ENCODE measurements around the gene CCDC51.
"Not testable (repeated sequence)": the region's sequence is repeated elsewhere in the genome, so short reads cannot be mapped to it uniquely, and the experiment has no call there.

Gene CCDC51

DNA sequence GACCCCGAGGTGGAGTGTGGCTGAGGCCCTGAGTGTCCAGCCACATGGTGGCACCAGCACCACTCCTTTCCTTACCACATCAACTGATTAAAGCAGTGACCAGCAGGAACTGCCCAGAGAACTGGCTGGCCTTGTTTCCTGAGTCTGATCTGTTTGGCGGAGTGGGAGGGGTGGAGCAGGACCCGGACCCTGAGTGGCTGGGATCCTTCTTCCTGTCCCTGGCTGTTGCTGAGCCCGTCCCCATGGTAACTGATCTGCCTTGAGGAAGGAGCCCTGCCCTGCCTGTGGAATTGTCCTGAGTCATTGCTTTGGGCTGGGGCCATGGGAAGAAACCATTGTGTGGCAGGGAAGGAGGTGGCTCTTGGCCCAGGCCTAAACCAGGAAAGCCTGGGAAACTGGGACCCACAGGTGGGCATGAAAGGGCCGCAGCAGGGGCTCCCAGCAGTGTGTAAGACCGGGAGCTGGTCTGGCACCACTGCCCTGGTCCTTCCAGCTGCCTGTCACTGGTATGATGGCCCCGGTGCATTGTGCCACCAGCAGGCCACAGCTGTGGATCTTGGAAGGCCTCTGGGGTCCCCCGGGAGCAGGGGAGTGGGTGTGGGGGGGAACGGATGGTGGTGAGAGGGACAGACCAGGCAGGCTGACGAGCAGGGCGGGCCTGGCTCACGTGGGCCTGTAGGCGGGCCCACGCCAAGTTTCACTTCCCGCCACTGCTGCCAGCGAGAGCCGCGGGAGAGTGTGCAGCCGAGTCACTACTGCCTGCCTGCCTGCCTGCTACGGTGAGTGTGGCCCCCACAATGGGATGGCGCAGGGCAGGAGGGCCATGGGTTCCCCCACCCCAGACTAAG lies 25.8 kb upstream of the CCDC51 start:
- DNase-seq: peak; percentile 78

DNA sequence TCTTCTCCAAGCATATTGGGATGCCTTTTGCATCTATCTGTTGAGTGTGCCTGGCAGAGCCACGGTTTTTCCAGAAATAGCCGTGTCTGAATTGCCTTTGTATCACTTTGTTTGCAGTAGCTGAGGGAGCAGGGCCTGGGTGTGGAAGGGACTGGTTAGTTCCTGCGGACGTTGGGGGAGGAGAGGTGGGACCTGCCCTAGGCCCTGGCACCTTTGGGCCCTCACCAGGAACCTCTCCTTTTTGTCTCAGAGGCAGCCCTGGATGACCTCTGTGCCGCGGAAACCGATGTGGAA lies 25.3 kb upstream of the CCDC51 start:
- DNase-seq: no peak

DNA sequence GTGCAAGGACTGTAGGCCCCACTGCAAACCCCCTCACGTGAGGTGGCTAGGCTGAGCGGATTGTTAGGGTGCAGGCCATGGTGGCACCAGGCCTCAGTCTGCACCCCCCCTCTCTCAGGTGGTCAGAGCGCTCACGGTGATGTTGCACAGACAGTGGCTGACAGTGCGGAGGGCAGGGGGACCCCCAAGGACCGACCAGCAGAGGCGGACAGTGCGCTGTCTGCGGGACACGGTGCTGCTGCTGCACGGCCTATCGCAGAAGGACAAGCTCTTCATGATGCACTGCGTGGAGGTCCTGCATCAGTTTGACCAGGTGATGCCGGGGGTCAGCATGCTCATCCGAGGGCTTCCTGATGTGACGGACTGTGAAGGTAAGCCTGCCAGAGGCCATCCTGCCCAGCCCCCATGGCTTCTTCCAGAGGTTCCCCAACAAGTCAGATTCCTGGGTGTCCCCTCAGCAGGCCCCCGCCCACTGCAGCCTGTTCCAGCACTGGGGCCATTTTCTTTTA lies 24.8 kb upstream of the CCDC51 start:
- DNase-seq: no peak

DNA sequence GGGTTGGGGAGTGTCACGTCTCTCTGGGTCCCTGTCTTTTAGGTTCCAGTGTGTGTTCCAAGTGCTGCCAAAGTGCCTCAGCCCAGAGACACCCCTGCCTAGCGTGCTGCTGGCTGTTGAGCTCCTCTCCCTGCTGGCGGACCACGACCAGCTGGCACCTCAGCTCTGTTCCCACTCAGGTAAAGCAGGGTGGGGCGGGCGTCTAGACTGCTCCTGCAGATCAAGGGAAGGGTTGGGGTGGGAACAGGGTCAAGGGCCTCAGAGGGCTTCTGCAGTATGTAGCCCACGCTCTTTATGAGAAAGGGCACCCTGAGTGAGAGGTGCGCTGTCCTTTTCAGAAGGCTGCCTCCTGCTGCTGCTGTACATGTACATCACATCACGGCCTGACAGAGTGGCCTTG lies 23.8 kb upstream of the CCDC51 start:
- no peak for DNase-seq

DNA sequence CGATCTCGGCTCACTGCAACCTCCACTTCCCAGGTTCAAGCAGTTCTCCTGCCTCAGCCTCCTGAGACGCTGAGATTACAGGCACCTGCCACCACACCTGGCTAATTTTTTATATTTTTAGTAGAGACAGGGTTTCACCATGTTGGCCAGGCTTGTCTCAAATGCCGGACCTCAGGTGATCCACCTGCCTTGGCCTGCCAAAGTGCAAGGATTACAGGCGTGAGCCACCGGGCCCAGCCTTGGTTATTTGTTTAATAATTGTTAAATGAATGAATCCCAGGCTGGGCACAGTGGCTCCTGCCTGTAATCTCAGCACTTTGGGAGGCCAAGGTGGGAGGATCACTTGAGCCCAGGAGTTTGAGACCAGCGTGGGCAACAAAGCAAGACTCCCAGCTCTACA lies 21.8 kb upstream of the CCDC51 start:
- DNase-seq: not testable (repeated sequence)

DNA sequence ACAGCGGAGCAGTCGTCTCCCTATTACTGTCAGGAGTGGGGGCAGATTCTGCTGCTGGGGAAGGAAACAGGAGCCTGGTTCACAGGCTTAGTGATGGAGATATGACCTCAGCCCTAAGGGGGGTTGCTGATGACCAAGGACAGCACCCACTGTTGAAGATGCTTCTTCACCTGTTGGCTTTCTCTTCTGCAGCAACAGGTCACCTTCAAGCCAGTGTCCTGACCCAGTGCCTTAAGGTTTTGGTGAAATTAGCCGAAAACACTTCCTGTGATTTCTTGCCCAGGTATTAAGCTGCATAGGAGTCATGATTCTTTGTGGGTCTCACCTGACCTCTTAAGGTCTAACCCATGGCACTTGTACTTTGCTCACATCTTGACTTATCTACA lies 20.6 kb upstream of the CCDC51 start:
- no peak for DNase-seq

DNA sequence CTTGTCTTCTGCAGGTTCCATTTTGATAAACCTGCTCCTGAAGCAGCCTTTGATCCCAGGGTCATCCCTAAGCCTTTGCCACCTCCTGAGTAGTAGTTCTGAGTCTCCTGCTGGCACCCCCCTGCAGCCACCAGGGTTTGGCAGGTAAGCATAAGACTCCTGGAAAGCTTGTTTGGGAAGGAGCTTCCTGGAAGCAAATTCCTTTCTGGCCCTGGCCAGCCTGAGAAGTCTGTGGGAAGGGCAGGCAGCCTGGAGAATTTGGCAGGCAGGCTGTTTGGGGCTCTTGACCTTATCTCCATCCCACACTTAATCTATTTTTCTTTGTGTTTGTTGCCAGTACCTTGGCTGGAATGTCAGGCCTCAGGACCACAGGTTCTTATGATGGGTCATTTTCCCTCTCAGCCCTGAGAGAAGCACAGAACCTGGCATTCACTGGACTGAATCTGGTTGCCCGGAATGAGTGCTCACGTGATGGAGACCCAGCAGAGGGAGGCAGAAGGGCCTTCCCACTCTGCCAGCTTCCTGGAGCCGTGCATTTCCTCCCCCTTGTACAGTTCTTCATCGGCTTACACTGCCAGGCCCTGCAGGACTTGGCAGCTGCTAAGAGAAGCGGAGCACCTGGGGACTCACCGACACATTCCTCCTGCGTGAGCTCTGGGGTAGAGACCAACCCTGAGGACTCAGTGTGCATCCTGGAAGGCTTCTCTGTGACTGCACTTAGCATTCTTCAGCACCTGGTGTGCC lies 20.0 kb upstream of the CCDC51 start:
- no peak for DNase-seq

DNA sequence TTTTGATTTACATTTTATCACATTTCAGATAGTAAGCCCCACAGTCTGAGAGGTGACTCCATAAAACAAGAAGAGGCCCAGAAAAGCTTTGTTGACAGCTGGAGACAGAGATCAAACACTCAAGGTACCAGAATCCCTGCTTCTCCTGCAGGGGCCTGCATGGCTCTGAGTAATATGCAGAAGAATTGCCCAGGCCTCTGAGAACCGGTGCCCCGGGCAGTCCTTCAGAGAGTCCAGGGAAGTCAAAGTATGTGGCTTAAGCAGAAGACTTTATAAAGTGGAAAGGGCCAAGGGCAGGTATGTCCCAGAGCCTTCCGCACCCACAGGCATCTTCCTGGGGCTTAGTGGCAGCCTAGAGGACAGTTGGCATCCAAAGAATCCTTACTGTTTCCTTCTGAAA lies 19.4 kb upstream of the CCDC51 start:
- DNase-seq: no peak

DNA sequence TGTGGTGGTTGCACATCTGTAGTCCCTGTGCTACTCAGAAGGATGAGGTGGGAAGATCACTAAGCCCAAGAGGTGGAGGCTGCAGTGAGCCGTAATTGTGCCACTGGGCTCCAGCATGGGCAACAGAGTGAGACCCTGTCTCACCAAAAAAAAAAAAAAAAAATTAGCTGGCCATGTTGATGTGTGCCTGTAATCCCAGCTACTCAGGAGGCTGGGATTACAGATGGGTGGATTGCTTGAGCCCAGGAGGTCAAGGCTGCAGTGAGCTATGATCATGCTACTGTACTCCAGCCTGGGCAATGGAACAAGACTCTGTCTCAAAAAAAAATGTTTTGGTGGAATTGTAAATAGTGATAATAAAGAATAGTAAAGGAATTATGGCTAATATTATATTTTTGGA lies 16.5 kb upstream of the CCDC51 start:
- DNase-seq: no peak

DNA sequence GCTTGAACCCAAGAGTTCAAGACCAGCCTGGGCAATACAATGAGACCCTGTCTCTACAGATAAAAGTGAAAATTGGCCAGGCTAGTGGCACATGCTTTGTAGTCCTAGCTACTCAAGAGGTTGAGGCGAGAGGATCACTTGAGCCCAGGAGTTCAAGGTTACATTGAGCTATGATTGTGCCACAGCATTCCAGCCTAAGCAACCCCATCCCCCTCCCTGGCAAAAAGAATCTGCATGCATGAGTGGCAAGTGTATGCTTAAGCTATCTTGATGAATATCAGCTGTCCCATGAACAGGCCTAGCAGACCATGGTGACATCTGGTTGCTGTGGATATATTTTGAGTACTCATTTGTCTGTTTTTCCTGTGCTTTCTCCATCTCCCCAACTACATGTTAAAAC lies 11.4 kb upstream of the CCDC51 start:
- no peak for DNase-seq

DNA sequence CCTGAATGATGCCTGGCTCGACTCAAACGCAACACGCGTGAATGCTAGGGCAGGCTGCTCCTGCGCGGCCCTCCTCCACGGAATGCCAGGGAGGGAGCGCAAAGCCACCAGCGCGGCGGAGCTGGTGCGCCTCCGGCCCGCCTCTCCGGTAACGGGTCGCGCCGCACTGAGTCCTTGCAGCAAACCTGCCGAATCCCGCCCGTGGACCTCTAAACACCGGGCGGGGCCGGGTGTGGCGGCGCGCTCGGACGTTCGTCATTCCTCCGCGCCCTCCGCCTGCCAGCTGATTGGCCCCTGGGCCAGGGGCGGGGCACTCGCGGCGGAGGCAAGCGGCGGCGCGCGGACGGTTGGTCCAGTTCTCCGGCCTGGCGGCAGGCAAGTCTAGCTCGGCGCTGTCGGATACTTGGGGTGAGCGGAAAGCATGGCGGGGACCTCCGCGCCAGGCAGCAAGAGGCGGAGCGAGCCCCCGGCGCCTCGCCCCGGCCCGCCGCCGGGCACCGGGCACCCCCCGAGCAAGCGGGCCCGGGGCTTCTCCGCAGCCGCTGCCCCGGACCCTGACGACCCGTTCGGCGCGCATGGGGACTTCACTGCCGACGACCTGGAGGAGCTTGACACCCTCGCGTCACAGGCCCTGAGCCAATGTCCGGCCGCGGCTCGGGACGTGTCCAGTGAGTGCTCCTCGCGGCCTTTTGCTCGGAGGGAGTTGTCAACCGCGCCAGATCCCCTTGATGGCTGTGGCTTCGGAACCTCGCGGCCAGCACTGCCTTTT lies 6.7 kb upstream of the CCDC51 start, which contains the start of gene ATRIP:
Gene ATRIP (plus strand): TSS at position 313 of the 769 bp plus-strand sequence. CDS start 109 bp downstream, at position 422.
- DNase-seq: peak; percentile 87

DNA sequence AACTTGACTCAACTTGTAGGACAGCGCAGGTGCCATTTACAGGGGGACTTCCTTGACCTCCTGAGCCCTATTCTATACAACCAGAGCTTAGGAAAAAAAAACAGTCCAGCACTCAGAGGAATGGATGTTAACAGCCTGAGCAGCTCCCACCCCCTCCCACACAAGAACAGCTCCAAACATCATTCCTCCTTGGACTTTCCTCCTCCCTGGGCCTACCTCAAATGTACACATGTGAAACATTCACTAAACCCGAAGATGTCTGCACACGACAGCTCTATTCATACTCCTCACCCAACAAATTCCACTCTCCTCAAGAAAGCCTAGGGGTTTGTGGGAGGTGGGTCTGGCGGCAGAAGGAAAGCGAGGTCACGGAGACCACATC lies 6.1 kb upstream of the CCDC51 start:
- DNase-seq: no peak

DNA sequence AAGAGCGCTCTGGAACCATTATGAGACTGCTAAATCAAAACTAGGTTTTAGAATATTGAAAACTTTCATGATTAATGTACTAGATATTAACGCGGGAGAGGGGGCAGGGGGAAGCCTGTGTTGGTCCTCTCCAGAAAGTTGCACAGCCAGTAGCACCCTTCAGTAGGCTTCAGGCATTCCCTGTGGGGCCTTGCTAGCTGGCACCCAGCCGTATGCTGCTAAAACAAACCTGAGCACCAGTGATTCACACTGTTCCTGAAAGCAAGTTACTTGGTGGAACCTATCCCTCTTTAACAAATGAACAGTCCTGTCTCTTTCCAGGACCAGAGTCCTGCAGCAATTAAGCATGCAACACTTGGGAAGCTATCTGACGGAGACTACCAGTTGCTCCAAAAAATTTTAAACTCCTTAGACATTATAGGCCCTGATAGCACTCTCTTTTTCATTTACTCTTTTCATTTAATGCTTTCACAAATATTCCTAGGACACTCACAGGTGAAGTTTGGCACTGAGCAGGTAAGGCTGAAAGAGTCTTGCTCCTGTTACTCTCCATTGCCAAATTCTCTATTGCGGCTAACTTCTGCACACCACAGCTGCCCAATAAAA lies 5.5 kb upstream of the CCDC51 start:
- DNase-seq: no peak

DNA sequence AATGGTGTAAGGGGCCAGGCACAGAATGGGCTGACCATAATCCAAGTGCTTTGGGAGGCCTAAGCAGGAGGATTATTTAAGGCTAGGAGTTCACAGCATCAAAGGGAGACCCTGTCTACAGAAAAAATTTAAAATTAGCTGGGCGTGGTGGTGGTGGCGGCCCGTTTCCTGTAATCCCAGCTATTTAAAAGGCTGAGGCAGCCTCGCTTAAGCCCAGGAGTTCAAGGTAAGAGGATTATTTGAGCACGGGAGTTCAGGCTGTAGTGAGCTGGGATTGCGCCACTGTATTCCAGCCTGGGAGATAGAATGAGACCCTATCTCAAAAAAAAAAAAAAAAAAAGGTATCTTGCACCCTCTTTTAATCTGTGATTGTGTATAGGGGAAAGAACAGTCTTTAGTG lies 2.0 kb upstream of the CCDC51 start:
- DNase-seq: no peak

DNA sequence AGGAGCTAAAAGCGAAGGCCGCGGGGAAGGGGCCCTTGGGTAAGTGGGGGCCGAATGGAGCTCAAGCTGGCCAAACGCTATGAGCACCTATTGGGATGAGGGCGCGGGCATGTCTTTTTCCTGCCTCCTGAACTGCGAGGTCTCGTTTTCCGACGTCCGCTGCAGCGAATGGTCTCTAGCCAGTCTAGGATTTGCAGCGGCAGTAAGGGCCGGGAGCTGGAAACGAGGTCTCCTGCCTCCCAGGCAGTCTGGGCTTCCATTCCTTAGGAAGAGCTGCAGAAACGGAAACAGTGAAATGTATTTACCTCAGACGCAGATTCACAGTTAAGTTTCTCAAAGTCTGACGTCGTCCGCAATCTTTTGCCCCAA lies 655 bp upstream of the CCDC51 start:
- no peak for DNase-seq

DNA sequence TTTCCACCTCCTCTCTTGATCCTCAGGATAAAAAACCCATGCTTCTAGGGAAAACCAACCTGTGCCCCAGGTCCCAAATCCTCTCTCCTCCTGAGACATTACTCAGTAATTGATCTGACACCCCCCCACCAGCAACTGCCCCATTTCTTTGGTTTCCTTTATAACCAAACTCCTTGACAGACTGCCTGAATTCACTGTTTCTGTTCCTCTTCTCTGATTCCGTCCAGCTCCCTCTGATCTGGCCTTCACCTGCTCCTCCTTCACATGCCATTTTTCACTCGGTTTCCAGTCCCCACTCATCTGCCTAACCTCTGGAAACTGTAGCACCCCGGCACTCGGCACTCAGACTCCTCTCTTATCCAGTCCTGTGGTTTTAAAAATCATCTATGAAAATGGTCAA lies 2.1 kb downstream of the CCDC51 start:
- no peak for DNase-seq

DNA sequence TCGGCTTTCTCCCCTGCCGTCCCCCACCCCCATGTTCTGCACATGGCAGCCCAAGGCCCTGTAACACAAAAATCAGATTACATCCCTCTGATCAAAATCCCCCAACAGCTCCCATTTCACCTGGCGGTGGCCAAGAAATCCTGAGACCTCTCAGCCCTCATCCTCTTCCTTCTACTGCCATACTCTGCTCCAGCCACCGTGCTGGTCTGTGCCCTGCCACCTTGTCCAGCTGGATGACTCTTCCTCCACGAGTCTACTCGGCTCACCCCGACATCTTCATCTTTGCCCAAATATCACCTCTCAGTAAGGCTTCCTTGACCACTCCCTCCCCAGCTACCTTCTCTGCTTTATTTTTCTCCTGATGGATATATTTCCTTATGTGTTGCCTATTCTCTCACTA lies 3.1 kb downstream of the CCDC51 start:
- DNase-seq: peak; percentile 5

DNA sequence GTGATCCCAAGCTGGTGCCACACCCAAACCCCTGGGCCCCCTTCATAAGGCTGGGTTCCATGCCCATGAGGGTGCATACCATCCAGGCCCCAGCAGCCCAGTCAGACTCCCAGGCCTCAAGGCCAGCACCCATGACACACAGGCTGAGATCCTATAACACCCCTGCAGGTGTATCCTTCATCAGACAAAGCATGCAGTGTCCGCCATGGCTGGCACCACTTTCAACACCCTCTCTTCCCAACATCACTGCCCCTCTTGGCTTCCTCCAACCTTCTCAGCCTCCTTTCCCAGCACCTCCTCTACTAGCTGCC lies 3.5 kb downstream of the CCDC51 start:
- DNase-seq: no peak

DNA sequence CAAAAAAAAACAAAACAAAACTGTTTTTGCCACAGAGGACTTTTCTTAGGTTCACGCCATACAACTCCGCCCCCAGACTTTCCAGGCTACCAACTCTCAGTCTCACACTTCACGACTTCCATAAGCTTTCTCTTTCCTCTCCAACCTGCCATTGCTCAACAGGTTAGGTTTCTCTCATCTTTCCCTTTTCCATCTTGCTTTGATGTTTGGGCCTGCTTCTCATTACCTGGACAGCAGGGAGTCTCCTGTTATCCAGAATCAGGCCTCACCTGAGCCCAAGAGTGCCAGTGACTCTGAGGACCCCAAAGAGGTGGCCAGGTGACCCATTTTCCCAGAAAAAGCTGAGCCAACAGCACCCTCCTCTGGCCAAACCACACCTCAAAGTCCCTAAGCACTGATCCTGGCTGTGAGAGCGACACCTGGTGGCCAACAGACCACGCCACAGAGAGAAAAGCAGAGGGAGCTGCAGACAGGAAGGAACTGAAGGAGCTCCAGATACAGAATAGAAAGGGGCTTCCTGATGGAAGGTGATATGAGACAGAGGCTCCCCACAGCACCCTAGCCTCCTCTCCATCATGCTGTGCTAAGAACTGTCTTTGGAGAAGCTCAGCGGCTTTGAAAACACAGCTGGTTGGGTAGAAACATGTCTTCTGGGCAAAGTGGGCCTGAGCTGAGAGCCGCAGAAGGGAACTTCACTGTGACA lies 4.0 kb downstream of the CCDC51 start:
- DNase-seq: peak; percentile 84

DNA sequence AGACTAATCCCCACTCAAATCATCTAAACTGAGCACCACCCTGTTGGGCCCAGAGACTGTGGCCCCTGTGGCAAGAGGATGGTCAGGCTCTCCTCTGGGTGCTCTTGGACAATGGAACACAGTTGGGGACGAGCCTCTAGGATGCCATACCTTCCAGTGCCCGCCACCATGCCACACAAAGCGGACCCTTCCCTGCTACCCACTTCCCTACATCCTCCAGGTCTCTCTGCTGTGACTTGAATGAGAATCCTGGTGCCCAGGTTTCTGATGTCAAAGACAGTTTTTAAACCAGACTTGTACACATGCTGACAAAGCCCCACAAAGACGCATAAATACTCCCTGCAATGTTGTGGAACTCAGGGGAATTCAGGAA lies 4.7 kb downstream of the CCDC51 start:
- no peak for DNase-seq

DNA sequence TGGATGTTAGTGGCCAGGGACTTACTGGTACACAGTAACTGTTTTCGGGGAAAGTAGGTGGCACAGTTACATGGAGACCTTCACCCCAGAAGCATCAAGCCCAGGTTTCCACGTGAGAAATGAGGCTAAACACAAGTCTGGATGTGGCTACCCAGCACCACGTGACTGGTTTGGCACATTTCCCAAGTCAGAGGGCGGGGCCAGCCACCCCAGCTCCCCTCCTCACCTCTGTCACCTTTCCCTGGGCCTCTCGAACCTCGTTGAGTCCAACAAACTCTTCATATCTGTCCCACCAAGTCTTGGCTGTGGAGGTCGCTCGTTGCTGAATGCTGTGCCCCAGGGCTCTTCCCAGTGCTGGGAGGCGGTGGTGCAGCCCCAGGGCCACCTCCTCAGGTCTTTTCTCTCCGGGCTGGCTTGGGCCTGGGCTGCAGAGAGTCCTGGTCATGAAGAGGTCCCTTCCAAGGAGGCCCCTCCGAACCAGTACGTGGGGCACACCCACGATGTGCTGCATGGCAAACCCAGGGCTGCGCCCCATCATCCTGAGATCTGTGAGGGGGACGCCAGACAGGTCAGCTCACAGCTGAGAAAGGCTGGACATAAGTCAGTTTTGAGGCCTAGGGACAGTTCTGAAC lies 5.2 kb downstream of the CCDC51 start:
- DNase-seq: no peak

DNA sequence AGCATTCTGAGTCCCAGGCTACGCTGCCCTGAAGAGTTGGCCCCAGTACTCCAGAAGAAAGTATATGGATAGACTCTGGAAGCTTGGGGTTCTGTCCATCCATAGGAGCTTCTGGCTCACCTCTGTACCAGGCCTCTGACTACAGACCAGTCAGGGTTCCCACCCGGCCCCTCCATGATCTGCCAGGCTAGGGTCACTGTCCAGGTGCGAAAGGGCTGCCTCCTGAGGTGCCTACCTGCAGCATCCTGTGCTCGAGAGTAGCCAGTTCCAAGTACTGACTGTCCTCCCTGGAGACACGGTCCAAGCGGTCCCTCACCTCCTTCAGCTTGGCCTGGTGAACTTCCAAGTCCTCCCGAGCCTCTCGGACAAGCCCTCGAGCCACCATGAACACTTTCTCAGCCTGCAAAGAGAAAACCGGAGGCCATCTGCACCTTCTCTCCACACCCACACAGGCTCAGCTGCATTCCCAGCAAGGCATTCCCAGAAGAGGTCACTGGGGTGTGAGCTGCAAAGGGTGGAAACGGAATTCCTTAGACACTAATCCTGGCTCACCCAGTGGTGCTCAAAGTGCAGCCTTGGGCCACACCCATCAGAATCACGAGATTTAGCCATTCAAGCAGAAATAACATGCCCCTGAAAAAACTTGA lies 6.3 kb downstream of the CCDC51 start:
- DNase-seq: peak; percentile 6

Measured in activated CD8-positive, alpha-beta memory T cell treated with anti-CD3 and anti-CD28 coated beads, Interleukin-2, amount 50 U/mL, for 4 hours (primary cell).